ENCODE measurements around the gene PRSS1.

The PRSS1 gene

DNA sequence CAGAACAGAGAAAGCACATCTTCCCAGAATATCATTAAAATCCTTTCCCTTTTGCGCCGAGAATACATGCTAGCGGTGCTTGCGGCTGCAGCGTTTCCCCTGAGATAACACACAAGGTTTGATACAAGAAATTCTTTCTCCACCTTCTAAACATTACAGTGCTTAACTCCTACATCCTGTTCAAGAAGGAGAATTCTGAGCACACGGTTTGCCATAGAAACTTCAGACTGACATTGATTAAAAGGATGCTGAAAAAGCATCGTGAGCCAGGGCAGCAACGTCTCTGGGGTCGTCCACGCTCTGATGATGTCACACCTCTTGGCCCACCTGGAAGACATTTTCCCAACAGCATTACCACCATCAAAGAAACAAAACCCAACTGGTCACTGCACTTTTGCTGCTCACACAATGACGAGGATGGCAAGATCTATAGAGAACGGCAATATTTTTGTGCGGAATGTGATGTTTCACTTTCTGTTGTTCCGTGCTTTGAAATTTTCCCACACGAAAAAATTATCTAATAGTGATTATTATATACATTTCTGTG lies 27.0 kb upstream of the PRSS1 start:
- Histone ChIP-seq H3K36me3 (ENCODE audit: control insufficient read depth, low read length) (no peaks in the 10 kb centered on the region), H3K79me2 (ENCODE audit: control insufficient read depth, low read length) (no peaks in the 10 kb centered on the region), H3K27ac (ENCODE audit: low read depth, low read length) (no peak overlapping the region), H3K9me3 (ENCODE audit: control insufficient read depth, insufficient read depth, low read length) (no peaks in the 10 kb centered on the region), H3F3A (ENCODE audit: control insufficient read depth, insufficient read depth) (no peaks in the 10 kb centered on the region), H3K4me1 (ENCODE audit: control insufficient read depth, low read length) (peaks cover 33% of the 10 kb centered on the region), H4K20me1 (ENCODE audit: control insufficient read depth, insufficient read depth, low read depth, low read length) (no peaks in the 10 kb centered on the region), H3K4me2 (ENCODE audit: low read length) (peak overlapping the region; percentile 85), H3K9me2 (replicated peaks; ENCODE audit: control insufficient read depth, low read length) (no peaks in the 10 kb centered on the region), H3K4me3 (ENCODE audit: low read length) (peak overlapping the region; percentile 69), H3K27me3 (ENCODE audit: control insufficient read depth, low read length) (no peaks in the 10 kb centered on the region; the same call in 1 of the 2 replicates)
- no peak for TF ChIP-seq EZH2phosphoT487 (IDR thresholded peaks at IDR 0.05; ENCODE audit: borderline replicate concordance, low read length)
- TF ChIP-seq, protein P1, sequence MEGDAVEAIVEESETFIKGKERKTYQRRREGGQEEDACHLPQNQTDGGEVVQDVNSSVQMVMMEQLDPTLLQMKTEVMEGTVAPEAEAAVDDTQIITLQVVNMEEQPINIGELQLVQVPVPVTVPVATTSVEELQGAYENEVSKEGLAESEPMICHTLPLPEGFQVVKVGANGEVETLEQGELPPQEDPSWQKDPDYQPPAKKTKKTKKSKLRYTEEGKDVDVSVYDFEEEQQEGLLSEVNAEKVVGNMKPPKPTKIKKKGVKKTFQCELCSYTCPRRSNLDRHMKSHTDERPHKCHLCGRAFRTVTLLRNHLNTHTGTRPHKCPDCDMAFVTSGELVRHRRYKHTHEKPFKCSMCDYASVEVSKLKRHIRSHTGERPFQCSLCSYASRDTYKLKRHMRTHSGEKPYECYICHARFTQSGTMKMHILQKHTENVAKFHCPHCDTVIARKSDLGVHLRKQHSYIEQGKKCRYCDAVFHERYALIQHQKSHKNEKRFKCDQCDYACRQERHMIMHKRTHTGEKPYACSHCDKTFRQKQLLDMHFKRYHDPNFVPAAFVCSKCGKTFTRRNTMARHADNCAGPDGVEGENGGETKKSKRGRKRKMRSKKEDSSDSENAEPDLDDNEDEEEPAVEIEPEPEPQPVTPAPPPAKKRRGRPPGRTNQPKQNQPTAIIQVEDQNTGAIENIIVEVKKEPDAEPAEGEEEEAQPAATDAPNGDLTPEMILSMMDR (IDR thresholded peaks at IDR 0.05; ENCODE audit: low read depth, low read length, poor library complexity, severe bottlenecking), result no peak

DNA sequence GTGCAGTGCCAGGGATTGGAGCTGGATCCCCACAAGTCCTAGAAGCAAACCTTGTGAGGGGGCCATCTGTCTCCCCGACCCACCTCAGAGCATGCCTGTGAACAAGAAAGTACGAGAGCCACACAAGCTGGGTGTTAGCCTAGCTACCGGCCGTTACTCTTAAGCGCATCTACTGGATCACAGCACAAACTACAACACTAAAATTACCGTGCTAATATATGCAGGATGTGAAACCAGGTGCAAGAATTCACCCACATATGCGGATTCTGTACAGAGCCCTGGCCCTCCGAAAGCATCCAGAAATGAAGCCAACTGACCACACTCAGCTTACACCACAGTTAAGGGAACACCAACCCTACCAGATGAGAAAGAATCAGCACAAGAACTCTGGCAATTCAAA lies 16.0 kb upstream of the PRSS1 start:
- H3K27me3 ChIP-seq (ENCODE audit: control insufficient read depth, low read length), result no peaks in the 10 kb centered on the region
- H3K79me2 ChIP-seq (ENCODE audit: control insufficient read depth, low read length), result peaks cover 13% of the 10 kb centered on the region
- no peaks in the 10 kb centered on the region for H3K9me2 ChIP-seq (replicated peaks; ENCODE audit: control insufficient read depth, low read length)
- H3K27ac ChIP-seq (ENCODE audit: low read depth, low read length), result peak overlapping the region; percentile 76
- peak overlapping the region; percentile 54 for H3K4me2 ChIP-seq (ENCODE audit: low read length)
- H3K9me3 ChIP-seq (ENCODE audit: control insufficient read depth, insufficient read depth, low read length), result peaks cover 7% of the 10 kb centered on the region; the same call in 1 of the 2 replicates
- no peaks in the 10 kb centered on the region for H4K20me1 ChIP-seq (ENCODE audit: control insufficient read depth, insufficient read depth, low read depth, low read length)
- peaks cover 6% of the 10 kb centered on the region; the same call in 1 of the 2 replicates for H3K36me3 ChIP-seq (ENCODE audit: control insufficient read depth, low read length)
- TF ChIP-seq, protein P1 (IDR thresholded peaks at IDR 0.05; ENCODE audit: low read depth, low read length, poor library complexity, severe bottlenecking), result no peak
- TF ChIP-seq EZH2phosphoT487 (IDR thresholded peaks at IDR 0.05; ENCODE audit: borderline replicate concordance, low read length), result no peak
- peaks cover 79% of the 10 kb centered on the region for H3K4me1 ChIP-seq (ENCODE audit: control insufficient read depth, low read length)
- peak overlapping the region; percentile 60 for H3K4me3 ChIP-seq (ENCODE audit: low read length)
- peaks cover 10% of the 10 kb centered on the region for H3F3A ChIP-seq (ENCODE audit: control insufficient read depth, insufficient read depth)

DNA sequence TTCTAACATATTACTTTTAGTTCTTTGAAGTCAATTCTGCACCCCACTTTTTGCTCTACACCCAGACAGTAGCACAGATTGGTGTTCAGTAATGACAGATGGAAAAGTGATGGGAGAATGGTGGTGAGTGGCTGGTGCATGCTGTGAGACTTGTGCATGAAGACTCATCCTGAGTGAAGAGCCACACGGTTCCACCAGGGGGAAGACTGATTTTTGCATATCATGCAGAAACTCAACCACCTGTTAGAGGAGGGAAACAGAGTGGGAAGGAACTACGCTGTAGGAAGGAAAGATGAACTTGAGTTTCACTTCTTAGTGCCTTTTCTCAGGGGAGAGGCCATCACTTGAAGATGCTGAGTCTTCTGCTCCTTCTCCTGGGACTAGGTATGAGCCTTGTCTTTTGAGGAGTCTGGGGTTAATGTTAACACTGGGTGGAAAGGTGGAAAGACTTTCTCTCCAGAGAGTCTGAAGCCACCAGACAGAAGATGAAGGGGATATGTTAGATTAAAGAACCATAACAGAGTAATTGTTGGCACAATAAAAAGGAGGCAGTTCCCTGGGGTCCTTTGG lies 9.3 kb upstream of the PRSS1 start:
- Histone ChIP-seq H3F3A (ENCODE audit: control insufficient read depth, insufficient read depth) (peaks cover 8% of the 10 kb centered on the region), H3K4me1 (ENCODE audit: control insufficient read depth, low read length) (peaks cover 71% of the 10 kb centered on the region), H3K27me3 (ENCODE audit: control insufficient read depth, low read length) (no peaks in the 10 kb centered on the region), H3K79me2 (ENCODE audit: control insufficient read depth, low read length) (no peaks in the 10 kb centered on the region), H3K4me2 (ENCODE audit: low read length) (peak overlapping the region; percentile 67), H3K27ac (ENCODE audit: low read depth, low read length) (peak overlapping the region; percentile 67), H3K36me3 (ENCODE audit: control insufficient read depth, low read length) (no peaks in the 10 kb centered on the region), H4K20me1 (ENCODE audit: control insufficient read depth, insufficient read depth, low read depth, low read length) (no peaks in the 10 kb centered on the region), H3K9me2 (replicated peaks; ENCODE audit: control insufficient read depth, low read length) (no peaks in the 10 kb centered on the region), H3K4me3 (ENCODE audit: low read length) (peak overlapping the region; percentile 57), H3K9me3 (ENCODE audit: control insufficient read depth, insufficient read depth, low read length) (no peaks in the 10 kb centered on the region)
- TF ChIP-seq, protein P1 (IDR thresholded peaks at IDR 0.05; ENCODE audit: low read depth, low read length, poor library complexity, severe bottlenecking), result peak; percentile 65
- TF ChIP-seq EZH2phosphoT487 (IDR thresholded peaks at IDR 0.05; ENCODE audit: borderline replicate concordance, low read length), result no peak

Measured in DOHH2 (cell line).